CD4-positive, alpha-beta T cell (primary cell): Measurements from ENCODE around the gene FNDC3B. TPM values are rescaled to one million over a fixed set of nuclear protein-coding genes. Genes with fewer than 3 reads are reported as not detected.

Experiments used
- ATAC-seq: fragments of 200-7000 bp; cut with Tn5 transposase; one replicate; pipeline ENCODE4 v1.10.0; 2022; ENCODE audit warnings: mild to moderate bottlenecking; ENCODE audit not compliant: poor library complexity
- CTCF ChIA-PET: fragments of 350-600 bp; sonication (Branson Sonifier 250); formaldehyde crosslinking; loops from one replicate; lab custom pipeline; 2021; ENCODE audit warnings: antibody characterized with exemption, inconsistent platforms; lab: Charles Lee
- POLR2A ChIA-PET: fragments of 350-600 bp; sonication (Branson Sonifier 250); formaldehyde crosslinking; loops from one replicate; lab custom pipeline; 2021; ENCODE audit warnings: antibody characterized with exemption, inconsistent platforms; lab: Charles Lee
- DNase-seq, 14 experiments: peaks; one replicate each; pipeline ENCODE4 v3.0.0-alpha.2; 2013 to 2020; ENCODE audit warnings: mixed read lengths in 2 of 14
- H3K27ac ChIP-seq, 2 donors: one replicate each; pipeline versions ENCODE4 v1.5.1 to v1.7.0; 2013; ENCODE audit warnings: low read length in 2 of 2, low read depth in 1 of 2, mild to moderate bottlenecking in 1 of 2
- H3K27me3 ChIP-seq, 2 experiments: 1 replicate in 1 of 2; 2 replicates in 1 of 2; pipeline versions ENCODE4 v1.6.1 to v1.7.0; 2013; ENCODE audit warnings: low read length in 2 of 2, control low read depth in 1 of 2, mild to moderate bottlenecking in 1 of 2, moderate library complexity in 1 of 2; ENCODE audit not compliant: insufficient read depth in 2 of 2, control insufficient read depth in 1 of 2
- H3K36me3 ChIP-seq: one replicate; pipeline ENCODE4 v1.6.1; 2013; ENCODE audit warnings: low read length, control low read depth; ENCODE audit not compliant: insufficient read depth
- H3K4me1 ChIP-seq: one replicate; pipeline ENCODE4 v1.6.1; 2013; ENCODE audit warnings: low read length, control low read depth; ENCODE audit not compliant: insufficient read depth
- H3K4me3 ChIP-seq: one replicate; pipeline ENCODE4 v1.5.1; 2013; ENCODE audit warnings: mild to moderate bottlenecking, low read length, moderate library complexity
- H3K9me3 ChIP-seq, 2 experiments: 1 replicate in 1 of 2; 2 replicates in 1 of 2; pipeline versions ENCODE4 v1.6.1 to v1.7.0; 2013; ENCODE audit warnings: low read length in 2 of 2, mild to moderate bottlenecking in 2 of 2, control low read depth in 1 of 2, moderate library complexity in 1 of 2; ENCODE audit not compliant: control insufficient read depth in 1 of 2, insufficient read depth in 1 of 2
- H3K27ac Mint-ChIP-seq: one replicate; pipeline ENCODE4 v1.8.0; 2020; ENCODE audit warnings: mixed read lengths
- H3K27me3 Mint-ChIP-seq: one replicate; pipeline ENCODE4 v1.8.0; 2021; ENCODE audit warnings: mixed read lengths
- H3K36me3 Mint-ChIP-seq: one replicate; pipeline ENCODE4 v1.8.0; 2021; ENCODE audit warnings: low read depth, mixed read lengths
- H3K4me1 Mint-ChIP-seq: one replicate; pipeline ENCODE4 v1.8.0; 2021; ENCODE audit warnings: low read depth, mixed read lengths
- H3K4me3 Mint-ChIP-seq: one replicate; pipeline ENCODE4 v1.8.0; 2020; ENCODE audit warnings: mild to moderate bottlenecking, mixed read lengths
- H3K9me3 Mint-ChIP-seq: one replicate; pipeline ENCODE4 v1.8.0; 2020; ENCODE audit warnings: mixed read lengths
- CTCF ChIP-seq: fragments of 200-600 bp; IDR thresholded peaks from one replicate; pipeline ENCODE4 v1.8.0; 2022; ENCODE audit warnings: antibody characterized with exemption, mild to moderate bottlenecking
- intact Hi-C, 2 experiments: fragments of 100-400 bp; cut with DNase I in 1 of 2; cut with micrococcal nuclease in 1 of 2; formaldehyde crosslinking; loops; one replicate each; pipeline versions ENCODE4 v1.15.1 to v1.9.0; 2023 to 2025; cut with DNase I, micrococcal nuclease
- total RNA-seq, 174 experiments: library from RNA in 2 of 174; stranded (reverse) in 2 of 174; gene quantifications; one replicate each; pipeline ENCODE4 v1.2.3 and lab custom pipeline; 2021 to 2026

FNDC3B gene
- total RNA-seq, 2 experiments from 2014 or later = 26.1 to 28.7 TPM

GRCh38 chr3:172113710-172114109, 74.3 kb downstream of the FNDC3B start:
- peaks cover 14% of the 10 kb centered on the region for H3K36me3 ChIP-seq
- CTCF ChIA-PET = interaction anchor here (1.0 kb wide), 1 partner anchor 11 kb away, joined by 3 read pairs; no protein-coding TSS in a partner anchor
- peaks cover 31% of the 10 kb centered on the region for H3K36me3 Mint-ChIP-seq
- ATAC-seq = no peak
- H3K4me1 Mint-ChIP-seq = peaks cover 22% of the 10 kb centered on the region
- POLR2A ChIA-PET = no interaction called here
- no peaks in the 10 kb centered on the region for H3K9me3 ChIP-seq
- TF ChIP-seq CTCF = no peak
- no peak for DNase-seq
- no peak overlapping the region for H3K4me3 Mint-ChIP-seq
- peaks cover 16% of the 10 kb centered on the region for H3K4me1 ChIP-seq
- no peaks in the 10 kb centered on the region for H3K27me3 ChIP-seq
- no peaks in the 10 kb centered on the region for H3K27me3 Mint-ChIP-seq
- H3K4me3 ChIP-seq = no peak overlapping the region
- no peak overlapping the region for H3K27ac Mint-ChIP-seq
- intact Hi-C loops = no loop called here
- H3K9me3 Mint-ChIP-seq = no peaks in the 10 kb centered on the region
- no peak overlapping the region for H3K27ac ChIP-seq

- no peaks in the 10 kb centered on the region for H3K9me3 Mint-ChIP-seq
- Histone ChIP-seq H3K9me3 (no peaks in the 10 kb centered on the region), H3K27me3 (no peaks in the 10 kb centered on the region), H3K36me3 (peaks cover 14% of the 10 kb centered on the region), H3K4me1 (peaks cover 5% of the 10 kb centered on the region), H3K4me3 (no peak overlapping the region), H3K27ac (no peak overlapping the region)
- ChIA-PET POLR2A (no interaction called here), CTCF (interaction anchor here (1.0 kb wide), 1 partner anchor 10 kb away, joined by 3 read pairs; no protein-coding TSS in a partner anchor)
- no peak for TF ChIP-seq CTCF
- peaks cover 11% of the 10 kb centered on the region for H3K4me1 Mint-ChIP-seq
- no peak overlapping the region for H3K27ac Mint-ChIP-seq
- no peaks in the 10 kb centered on the region for H3K27me3 Mint-ChIP-seq
- H3K4me3 Mint-ChIP-seq = no peak overlapping the region
- ATAC-seq = no peak
- DNase-seq = no peak
- intact Hi-C loops = no loop called here
- H3K36me3 Mint-ChIP-seq = peaks cover 31% of the 10 kb centered on the region
Measured at GRCh38 chr3:172115059-172115458, 75.7 kb downstream of the FNDC3B start.

- peaks cover 14% of the 10 kb centered on the region for H3K36me3 ChIP-seq
- ChIA-PET CTCF (no interaction called here), POLR2A (no interaction called here)
- DNase-seq (no peak), ATAC-seq (no peak)
- no peak overlapping the region for H3K27ac ChIP-seq
- H3K9me3 ChIP-seq = no peaks in the 10 kb centered on the region
- H3K27me3 ChIP-seq = no peaks in the 10 kb centered on the region
- intact Hi-C loops = no loop called here
- H3K27ac Mint-ChIP-seq = no peak overlapping the region
- peaks cover under 1% of the 10 kb centered on the region for H3K4me1 ChIP-seq
- no peaks in the 10 kb centered on the region for H3K27me3 Mint-ChIP-seq
- H3K4me3 Mint-ChIP-seq = no peak overlapping the region
- no peaks in the 10 kb centered on the region for H3K9me3 Mint-ChIP-seq
- TF ChIP-seq CTCF = no peak
- no peak overlapping the region for H3K4me3 ChIP-seq
- peaks cover 5% of the 10 kb centered on the region for H3K4me1 Mint-ChIP-seq
- H3K36me3 Mint-ChIP-seq = peaks cover 31% of the 10 kb centered on the region
Measured at GRCh38 chr3:172115787-172116186, 76.4 kb downstream of the FNDC3B start.
